BLaER1 (cell line): ENCODE results near the gene FAM181B.
A peak's percentile ranks its signal among the peaks of the same experiment; 100 is the strongest.

Experiments used
- H3K27ac ChIP-seq: shearing (Covaris generic); formaldehyde crosslinking; 2 replicates; pipeline ENCODE4 v1.8.1; 2022
- H3K27me3 ChIP-seq: shearing (Covaris generic); formaldehyde crosslinking; 2 replicates; pipeline ENCODE4 v1.8.1; 2022
- H3K36me3 ChIP-seq: shearing (Covaris generic); formaldehyde crosslinking; 2 replicates; pipeline ENCODE4 v1.8.1; 2022
- H3K4me1 ChIP-seq: shearing (Covaris generic); formaldehyde crosslinking; 2 replicates; pipeline ENCODE4 v1.8.1; 2022
- H3K4me2 ChIP-seq: shearing (Covaris generic); formaldehyde crosslinking; 2 replicates; pipeline ENCODE4 v1.8.1; 2022
- H3K4me3 ChIP-seq: shearing (Covaris generic); formaldehyde crosslinking; 2 replicates; pipeline ENCODE4 v1.8.1; 2022
- H3K9ac ChIP-seq: shearing (Covaris generic); formaldehyde crosslinking; 2 replicates; pipeline ENCODE4 v1.8.1; 2022
- H3K9me3 ChIP-seq: shearing (Covaris generic); formaldehyde crosslinking; 2 replicates; pipeline ENCODE4 v1.8.1; 2022
- H4K20me1 ChIP-seq: shearing (Covaris generic); formaldehyde crosslinking; 2 replicates; pipeline ENCODE4 v1.8.1; 2022
- Cebpa-rat ChIP-seq: shearing (Covaris generic); IDR thresholded peaks from 2 replicates; pipeline ENCODE4 v1.8.1; 2022

The FAM181B gene, protein sequence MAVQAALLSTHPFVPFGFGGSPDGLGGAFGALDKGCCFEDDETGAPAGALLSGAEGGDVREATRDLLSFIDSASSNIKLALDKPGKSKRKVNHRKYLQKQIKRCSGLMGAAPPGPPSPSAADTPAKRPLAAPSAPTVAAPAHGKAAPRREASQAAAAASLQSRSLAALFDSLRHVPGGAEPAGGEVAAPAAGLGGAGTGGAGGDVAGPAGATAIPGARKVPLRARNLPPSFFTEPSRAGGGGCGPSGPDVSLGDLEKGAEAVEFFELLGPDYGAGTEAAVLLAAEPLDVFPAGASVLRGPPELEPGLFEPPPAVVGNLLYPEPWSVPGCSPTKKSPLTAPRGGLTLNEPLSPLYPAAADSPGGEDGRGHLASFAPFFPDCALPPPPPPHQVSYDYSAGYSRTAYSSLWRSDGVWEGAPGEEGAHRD

DNA sequence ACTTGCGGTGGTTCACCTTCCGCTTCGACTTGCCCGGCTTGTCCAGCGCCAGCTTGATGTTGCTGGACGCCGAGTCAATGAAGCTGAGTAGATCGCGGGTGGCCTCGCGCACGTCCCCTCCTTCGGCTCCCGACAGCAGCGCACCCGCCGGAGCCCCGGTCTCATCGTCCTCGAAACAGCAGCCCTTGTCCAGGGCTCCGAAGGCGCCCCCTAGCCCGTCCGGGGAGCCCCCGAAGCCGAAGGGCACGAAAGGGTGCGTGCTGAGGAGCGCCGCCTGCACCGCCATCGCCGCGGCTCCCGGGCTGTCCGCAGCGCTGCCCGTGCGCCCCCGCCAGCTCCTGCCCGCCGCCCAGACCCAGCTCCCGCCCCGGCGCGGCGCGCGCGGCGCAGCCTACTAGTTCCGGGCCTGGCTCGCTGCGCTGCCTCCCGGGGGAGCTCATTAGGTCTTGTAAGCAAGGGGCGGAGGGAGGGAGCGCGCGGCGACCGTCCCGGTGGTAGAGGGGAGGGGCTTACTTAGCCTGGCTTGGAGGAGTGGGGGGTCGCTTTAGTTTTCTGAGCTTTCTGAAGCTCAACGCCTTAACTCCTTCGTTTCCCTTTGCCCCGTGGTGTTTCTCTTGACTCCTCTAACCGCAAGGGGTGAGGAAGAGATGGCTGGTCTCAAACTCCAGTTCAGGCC is at the start of gene FAM181B:
FAM181B (minus strand) TSS at position 421 of the 676 bp plus-strand sequence; CDS start at position 286, 135 bp downstream.
- Histone ChIP-seq H3K36me3 (no peaks in the 10 kb centered on the region), H3K9ac (peak within 1 kb of the TSS; percentile 68), H3K27me3 (peaks cover 46% of the 10 kb centered on the region), H4K20me1 (peaks cover 10% of the 10 kb centered on the region; the same call in 1 of the 2 replicates), H3K4me1 (peaks cover 6% of the 10 kb centered on the region), H3K9me3 (no peaks in the 10 kb centered on the region), H3K27ac (no peak within 1 kb of the TSS), H3K4me2 (peak within 1 kb of the TSS; percentile 95), H3K4me3 (peak within 1 kb of the TSS; percentile 77)
- TF ChIP-seq Cebpa-rat, result no peak

- H3K9ac ChIP-seq, result no peak overlapping the region
- H3K4me1 ChIP-seq, result no peaks in the 10 kb centered on the region
- no peaks in the 10 kb centered on the region for H3K9me3 ChIP-seq
- no peak overlapping the region for H3K27ac ChIP-seq
- H3K4me3 ChIP-seq, result no peak overlapping the region
- H4K20me1 ChIP-seq, result no peaks in the 10 kb centered on the region
- no peak; the same call in 1 of the 2 replicates for TF ChIP-seq Cebpa-rat
- no peak overlapping the region for H3K4me2 ChIP-seq
- no peaks in the 10 kb centered on the region for H3K36me3 ChIP-seq
- no peaks in the 10 kb centered on the region for H3K27me3 ChIP-seq
Observed at GRCh38 chr11:82782825-82783374, 49.2 kb upstream of the FAM181B start.

- TF ChIP-seq Cebpa-rat, result no peak
- no peak overlapping the region for H3K4me2 ChIP-seq
- no peak overlapping the region for H3K4me3 ChIP-seq
- no peak overlapping the region for H3K27ac ChIP-seq
- H3K4me1 ChIP-seq, result no peaks in the 10 kb centered on the region
- H3K9me3 ChIP-seq, result peaks cover 13% of the 10 kb centered on the region; the same call in 1 of the 2 replicates
- no peaks in the 10 kb centered on the region for H3K27me3 ChIP-seq
- no peaks in the 10 kb centered on the region for H4K20me1 ChIP-seq
- no peak overlapping the region for H3K9ac ChIP-seq
- H3K36me3 ChIP-seq, result no peaks in the 10 kb centered on the region
Observed at GRCh38 chr11:82778776-82779175, 45.1 kb upstream of the FAM181B start.

- H3K27me3 ChIP-seq, result no peaks in the 10 kb centered on the region
- H3K9ac ChIP-seq, result no peak overlapping the region
- H3K4me2 ChIP-seq, result no peak overlapping the region
- H3K4me3 ChIP-seq, result no peak overlapping the region
- no peaks in the 10 kb centered on the region for H3K36me3 ChIP-seq
- peaks cover 13% of the 10 kb centered on the region; the same call in 1 of the 2 replicates for H3K9me3 ChIP-seq
- no peak for TF ChIP-seq Cebpa-rat
- no peaks in the 10 kb centered on the region for H3K4me1 ChIP-seq
- no peak overlapping the region for H3K27ac ChIP-seq
- no peaks in the 10 kb centered on the region for H4K20me1 ChIP-seq
Observed at GRCh38 chr11:82776377-82776776, 42.7 kb upstream of the FAM181B start.

DNA sequence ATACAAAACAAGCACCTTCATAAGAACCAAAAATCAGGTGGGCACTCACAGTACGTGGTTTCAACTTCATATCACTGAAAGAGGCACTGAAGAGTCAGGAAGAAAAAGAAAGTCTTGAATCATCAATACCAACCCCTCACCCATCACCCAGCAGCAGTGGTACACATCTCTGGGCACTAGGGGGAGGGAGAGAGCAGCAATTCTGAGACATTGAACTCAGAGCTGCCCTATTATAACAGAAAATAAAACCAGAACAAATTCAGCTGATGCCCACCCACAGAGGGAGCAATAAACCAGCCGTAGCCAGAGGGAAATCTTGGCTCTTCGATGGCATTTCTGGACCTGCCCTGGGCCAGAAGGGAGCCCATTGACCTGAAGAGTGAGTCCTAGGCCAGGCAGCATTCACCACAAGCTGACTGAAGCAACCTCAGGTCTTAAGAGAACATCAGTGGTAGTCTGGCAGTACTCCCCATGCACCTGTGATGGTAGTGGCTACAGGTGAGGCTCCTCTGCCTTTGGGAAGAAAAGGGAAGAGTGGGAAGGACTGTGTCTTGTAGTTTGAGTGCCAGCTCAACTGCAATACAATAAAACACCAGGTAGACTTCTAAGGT is 42.2 kb upstream of the FAM181B start:
- Histone ChIP-seq H3K27ac (no peak overlapping the region), H3K4me2 (no peak overlapping the region)

DNA sequence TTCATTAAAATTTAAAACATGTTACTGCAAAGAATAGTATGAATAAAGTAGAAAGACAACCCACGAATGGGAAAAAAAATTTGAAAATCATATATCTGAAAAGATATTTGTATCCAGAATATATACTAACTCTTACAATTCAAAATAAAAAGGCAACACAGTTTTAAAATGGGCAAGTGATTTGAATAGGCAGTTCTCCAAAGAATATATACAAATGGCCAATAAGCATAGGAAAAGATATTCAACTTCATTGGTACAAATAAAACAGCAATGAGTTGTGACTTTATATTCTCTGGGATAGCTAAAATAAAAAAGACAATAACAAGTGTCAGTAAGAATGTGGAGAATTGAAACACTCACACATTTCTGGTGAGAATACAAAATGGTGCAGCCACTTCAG is 41.6 kb upstream of the FAM181B start:
- H3K4me1 ChIP-seq, result no peaks in the 10 kb centered on the region
- H4K20me1 ChIP-seq, result no peaks in the 10 kb centered on the region
- no peak for TF ChIP-seq Cebpa-rat
- H3K4me3 ChIP-seq, result no peak overlapping the region
- no peak overlapping the region for H3K9ac ChIP-seq
- H3K9me3 ChIP-seq, result peaks cover 13% of the 10 kb centered on the region; the same call in 1 of the 2 replicates
- no peak overlapping the region for H3K27ac ChIP-seq
- no peaks in the 10 kb centered on the region for H3K36me3 ChIP-seq
- no peaks in the 10 kb centered on the region for H3K27me3 ChIP-seq
- no peak overlapping the region for H3K4me2 ChIP-seq

More for the DNA sequence above, 42.2 kb upstream of the FAM181B start:
- H3K9me3 ChIP-seq, result peaks cover 13% of the 10 kb centered on the region; the same call in 1 of the 2 replicates
- no peak overlapping the region for H3K4me3 ChIP-seq
- no peaks in the 10 kb centered on the region for H3K4me1 ChIP-seq
- H3K9ac ChIP-seq, result no peak overlapping the region
- H3K36me3 ChIP-seq, result no peaks in the 10 kb centered on the region
- no peak for TF ChIP-seq Cebpa-rat
- H4K20me1 ChIP-seq, result no peaks in the 10 kb centered on the region
- no peaks in the 10 kb centered on the region for H3K27me3 ChIP-seq

GRCh38 chr11:82771781-82772180 is 38.1 kb upstream of the FAM181B start:
- Histone ChIP-seq H4K20me1 (no peaks in the 10 kb centered on the region), H3K4me1 (no peaks in the 10 kb centered on the region), H3K9ac (no peak overlapping the region), H3K27me3 (no peaks in the 10 kb centered on the region), H3K27ac (no peak overlapping the region), H3K4me2 (no peak overlapping the region), H3K4me3 (no peak overlapping the region), H3K9me3 (peaks cover 7% of the 10 kb centered on the region; the same call in 1 of the 2 replicates), H3K36me3 (no peaks in the 10 kb centered on the region)
- no peak for TF ChIP-seq Cebpa-rat

DNA sequence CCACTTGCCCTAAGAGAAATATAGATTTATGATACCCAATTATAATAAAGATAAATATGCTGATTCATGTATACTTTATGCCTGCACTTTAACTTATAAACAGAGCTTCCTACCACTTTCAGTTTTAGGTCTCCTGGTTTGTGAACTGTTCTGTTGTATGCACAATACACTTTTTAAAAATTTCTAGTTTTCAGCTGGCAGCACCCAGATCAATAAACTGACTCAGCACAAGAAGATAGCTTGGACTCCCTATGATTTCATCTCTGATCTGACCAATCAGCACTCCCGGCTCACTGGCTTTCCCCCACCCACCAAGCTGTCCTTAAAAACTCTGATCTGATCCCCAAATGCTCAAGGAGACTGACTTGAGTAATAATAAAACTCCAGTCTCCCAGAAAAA is 33.5 kb upstream of the FAM181B start:
- H3K4me3 ChIP-seq, result no peak overlapping the region
- H3K9ac ChIP-seq, result no peak overlapping the region
- no peaks in the 10 kb centered on the region for H3K36me3 ChIP-seq
- H3K4me2 ChIP-seq, result no peak overlapping the region
- no peaks in the 10 kb centered on the region for H3K4me1 ChIP-seq
- H3K9me3 ChIP-seq, result no peaks in the 10 kb centered on the region
- H4K20me1 ChIP-seq, result no peaks in the 10 kb centered on the region
- no peaks in the 10 kb centered on the region for H3K27me3 ChIP-seq
- H3K27ac ChIP-seq, result no peak overlapping the region
- no peak for TF ChIP-seq Cebpa-rat

GRCh38 chr11:82765466-82766034 is 31.9 kb upstream of the FAM181B start:
- no peak overlapping the region for H3K4me3 ChIP-seq
- H3K27me3 ChIP-seq, result no peaks in the 10 kb centered on the region
- H3K36me3 ChIP-seq, result no peaks in the 10 kb centered on the region
- H3K9ac ChIP-seq, result no peak overlapping the region
- no peak for TF ChIP-seq Cebpa-rat
- H4K20me1 ChIP-seq, result no peaks in the 10 kb centered on the region
- no peak overlapping the region for H3K27ac ChIP-seq
- H3K4me1 ChIP-seq, result no peaks in the 10 kb centered on the region
- H3K4me2 ChIP-seq, result no peak overlapping the region
- no peaks in the 10 kb centered on the region for H3K9me3 ChIP-seq
